HG03045 (cell line): ENCODE results near the gene TOPAZ1.

Experiments used
- ATAC-seq: cut with Tn5 transposase; IDR thresholded peaks from one replicate; pipeline ENCODE4 v1.9.1; 2021; ENCODE audit warnings: mild to moderate bottlenecking, moderate library complexity; ENCODE audit not compliant: unreplicated experiment

TOPAZ1 gene

GRCh38 chr3:44241706-44242105, at the start of gene TOPAZ1:
Gene TOPAZ1 (plus strand): TSS chr3:44241886. CDS start chr3:44242054, 168 bp downstream.
- no peak for ATAC-seq

DNA sequence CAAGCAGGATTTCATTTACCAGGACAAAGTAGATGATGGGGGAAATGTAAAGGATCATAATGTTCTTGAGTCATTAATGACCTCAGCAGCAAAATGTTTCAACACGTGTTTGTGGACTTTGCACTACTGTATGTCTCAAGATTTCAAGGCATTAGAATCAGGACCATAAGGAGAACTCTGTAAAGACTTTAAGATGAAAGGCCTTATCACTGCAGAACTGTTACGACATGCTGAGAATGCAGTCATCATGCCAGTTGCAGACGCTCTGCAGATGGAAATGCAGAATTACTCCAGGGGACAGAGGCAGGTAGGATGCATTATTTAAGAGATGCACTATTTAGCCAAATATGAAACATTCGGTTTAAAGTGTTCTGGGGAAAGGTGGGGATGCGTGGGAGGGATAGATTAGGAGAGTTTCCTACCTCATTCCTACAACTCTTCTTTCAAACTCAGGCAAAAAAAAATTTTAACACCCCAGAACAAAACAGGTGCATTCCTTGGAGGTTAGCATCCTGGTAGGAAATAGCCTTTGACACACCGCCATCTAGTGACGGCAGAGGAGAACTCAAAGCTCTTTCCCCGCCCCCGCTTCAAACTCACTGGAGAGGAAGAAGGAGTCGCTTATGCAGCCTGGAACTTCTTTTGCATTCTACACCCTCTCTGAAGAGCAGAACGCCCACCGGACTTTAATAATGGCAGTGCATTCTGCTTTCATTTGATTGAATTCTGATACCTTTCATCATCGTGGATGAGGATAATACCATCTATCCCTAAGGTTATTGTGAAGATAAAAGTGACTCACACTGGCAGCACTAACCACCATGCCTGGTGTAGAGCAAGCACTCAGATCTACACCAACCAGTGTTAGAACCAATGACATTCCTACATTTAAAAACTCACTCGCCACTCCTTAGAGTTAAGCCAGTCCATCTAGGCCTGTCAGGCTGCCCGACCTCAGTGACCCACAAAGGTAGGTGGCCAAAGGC, 43.1 kb upstream of the TOPAZ1 start:
- peak; percentile 59 for ATAC-seq

DNA sequence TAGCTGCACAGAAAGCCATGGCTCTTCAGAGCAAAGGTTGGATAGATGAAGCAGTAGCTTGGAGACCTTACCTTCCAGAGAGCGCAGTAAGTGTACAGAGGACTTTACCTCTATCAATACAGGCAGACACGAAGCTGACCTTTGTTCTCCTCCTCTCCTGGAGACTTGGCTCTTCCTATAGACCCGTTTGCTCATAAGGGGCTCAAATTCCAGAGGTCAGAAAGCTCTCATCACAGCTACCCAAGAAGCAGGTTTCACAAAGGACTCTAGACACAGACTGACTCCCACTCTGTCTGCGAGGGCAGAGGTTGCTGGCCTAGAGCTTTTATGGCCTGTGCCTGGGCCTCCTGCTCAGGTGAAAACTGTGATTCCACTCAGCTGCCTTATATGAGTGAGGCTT, 35.4 kb upstream of the TOPAZ1 start:
- no peak for ATAC-seq

DNA sequence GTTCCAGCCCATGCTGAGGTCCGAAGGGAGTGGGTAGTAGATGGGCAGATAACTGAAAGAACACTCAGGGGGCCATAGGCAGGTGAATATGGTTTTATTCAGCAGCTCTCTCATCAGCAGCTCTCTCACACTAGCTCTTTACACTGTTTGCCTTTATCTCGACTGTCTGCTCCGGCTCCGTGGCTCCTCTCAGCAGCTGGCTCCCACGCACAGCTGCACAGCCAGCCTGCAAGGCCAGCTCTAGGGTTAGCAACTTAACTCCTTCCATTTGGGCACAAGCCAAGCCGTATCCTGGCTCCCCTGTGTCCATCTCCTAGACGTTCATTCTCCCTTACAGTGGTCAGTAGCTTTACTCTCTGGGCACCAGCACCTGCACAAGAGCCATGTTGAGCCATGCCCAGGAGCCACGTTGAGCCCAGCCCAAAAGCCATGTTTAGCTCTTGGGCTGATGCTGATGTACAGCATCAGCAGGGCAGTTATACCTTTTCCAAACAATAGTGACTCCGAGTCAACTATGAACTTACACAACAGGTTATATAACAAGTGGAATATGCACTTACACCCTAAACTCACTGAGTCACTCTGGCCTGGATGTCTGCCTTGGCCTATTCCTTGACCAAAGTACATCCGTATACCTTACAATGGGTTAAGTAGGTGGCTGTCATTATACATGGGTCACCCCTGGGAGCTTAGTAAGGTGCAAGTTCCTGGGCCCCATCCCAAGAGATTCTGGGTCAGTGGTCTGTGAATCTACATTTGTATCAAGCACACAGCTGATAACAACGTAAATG, 34.6 kb upstream of the TOPAZ1 start:
- ATAC-seq = no peak

- no peak for ATAC-seq
Observed at GRCh38 chr3:44208086-44208485, 33.6 kb upstream of the TOPAZ1 start.

GRCh38 chr3:44208568-44208967, 33.1 kb upstream of the TOPAZ1 start:
- ATAC-seq = no peak

DNA sequence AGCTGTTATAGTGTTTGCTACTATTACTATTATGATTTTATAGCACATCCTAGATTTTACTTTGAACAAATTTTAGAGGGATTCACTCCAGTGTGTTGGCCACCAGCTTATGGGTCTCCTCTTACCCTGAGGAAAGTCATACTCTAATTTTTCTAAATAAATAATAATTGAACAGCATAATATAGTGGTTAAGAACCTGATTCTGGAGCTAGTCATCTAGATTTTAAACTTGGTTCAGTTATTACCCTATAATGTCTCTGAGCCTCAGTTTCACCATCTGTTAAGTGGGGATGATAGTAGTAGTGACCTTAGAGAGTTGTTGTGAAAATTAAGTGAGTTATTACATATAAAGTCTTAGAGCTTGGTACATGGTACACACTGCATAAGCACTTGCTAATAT, 30.7 kb upstream of the TOPAZ1 start:
- ATAC-seq = no peak

DNA sequence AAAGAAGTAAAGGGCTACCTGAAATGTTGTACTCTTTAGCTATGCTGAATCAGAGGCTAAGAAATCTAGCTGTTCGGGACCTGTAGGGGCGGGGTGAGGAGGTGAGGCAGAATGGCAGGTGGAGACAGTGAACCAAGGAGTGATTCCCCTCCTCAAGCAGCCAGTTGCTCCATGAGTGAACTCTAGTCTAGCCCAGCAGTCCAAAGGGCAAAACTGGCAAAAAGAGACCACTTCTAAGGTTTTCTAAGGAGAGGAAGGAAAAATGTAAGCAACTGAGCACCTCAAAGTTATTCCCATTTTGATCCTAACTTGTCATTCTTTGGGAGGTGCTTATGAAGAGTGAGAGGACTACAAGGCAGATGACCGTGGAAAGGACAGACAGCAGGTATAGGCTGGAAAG, 19.3 kb upstream of the TOPAZ1 start:
- ATAC-seq = no peak

- no peak for ATAC-seq
Observed at GRCh38 chr3:44223299-44223698, 18.4 kb upstream of the TOPAZ1 start.

DNA sequence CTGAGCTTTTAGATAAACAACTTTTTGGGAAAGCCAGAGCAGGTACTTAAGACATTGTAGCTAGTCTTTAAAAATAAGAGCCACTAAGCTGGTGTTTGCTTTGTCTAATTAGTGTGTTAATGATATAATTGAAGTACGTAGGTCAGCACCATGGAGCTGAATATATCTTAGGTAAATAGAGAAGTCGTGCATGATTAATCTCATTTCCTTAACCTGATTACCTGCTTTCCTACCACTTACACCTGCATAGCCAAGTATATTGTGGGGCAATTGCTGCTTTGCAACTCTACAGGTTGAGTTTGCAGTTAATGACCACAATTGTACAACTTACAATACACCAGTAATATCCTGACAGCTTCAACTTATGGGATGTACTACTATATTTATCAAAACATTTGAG, 17.6 kb upstream of the TOPAZ1 start:
- no peak for ATAC-seq

- no peak for ATAC-seq
Observed at GRCh38 chr3:44226573-44226972, 15.1 kb upstream of the TOPAZ1 start.

- ATAC-seq = no peak
Observed at GRCh38 chr3:44227632-44228031, 14.1 kb upstream of the TOPAZ1 start.

- ATAC-seq = no peak
Observed at GRCh38 chr3:44228900-44229299, 12.8 kb upstream of the TOPAZ1 start.

DNA sequence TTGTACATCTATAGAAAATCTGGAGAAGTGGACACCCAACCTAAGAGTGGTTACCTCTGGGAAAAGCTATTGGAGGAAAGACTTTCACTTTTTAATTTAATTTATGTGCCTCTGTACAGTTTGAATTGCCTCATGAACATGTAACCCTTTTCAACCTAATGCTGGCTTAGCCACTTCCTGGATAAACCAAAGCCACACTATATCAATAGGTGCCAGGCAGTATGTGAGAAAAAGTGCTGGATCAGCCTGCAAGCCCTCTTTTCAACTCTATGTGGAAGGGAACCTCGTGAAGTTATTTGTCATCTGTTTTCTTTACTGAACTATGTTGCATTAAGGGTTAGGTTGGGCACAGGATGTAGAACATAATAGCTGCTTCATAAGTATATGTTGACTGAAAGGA, 9.3 kb upstream of the TOPAZ1 start:
- ATAC-seq = no peak

DNA sequence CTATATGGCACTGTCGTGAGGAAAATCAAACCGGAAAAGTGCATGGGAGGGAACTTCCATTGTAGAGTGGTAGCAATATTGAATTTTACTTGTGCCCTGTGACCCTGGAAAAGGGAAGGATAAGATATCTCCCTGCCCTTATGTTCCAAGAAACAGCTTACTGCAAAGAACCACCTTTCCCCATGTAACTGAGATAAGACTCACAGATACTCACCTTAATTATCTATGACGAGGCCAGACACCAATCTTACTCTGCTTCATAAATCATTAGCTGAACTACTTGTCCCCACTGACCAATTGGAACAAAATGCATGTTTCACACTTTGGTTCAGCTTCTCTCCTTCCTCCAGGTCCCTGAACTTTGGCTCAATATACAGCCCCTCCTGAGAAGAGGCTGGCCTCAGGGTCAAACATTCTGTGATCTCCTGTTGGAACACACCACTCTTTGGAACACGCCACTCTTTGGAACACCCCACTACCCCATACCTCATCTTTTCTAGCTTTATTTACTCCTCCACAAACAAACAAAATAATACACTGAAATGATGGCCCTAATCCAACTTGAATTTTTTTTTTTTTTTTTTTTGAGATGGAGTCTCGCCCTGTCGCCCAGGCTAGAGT, 6.9 kb upstream of the TOPAZ1 start:
- ATAC-seq = no peak

- no peak for ATAC-seq
Observed at GRCh38 chr3:44235604-44236484, 5.8 kb upstream of the TOPAZ1 start.

DNA sequence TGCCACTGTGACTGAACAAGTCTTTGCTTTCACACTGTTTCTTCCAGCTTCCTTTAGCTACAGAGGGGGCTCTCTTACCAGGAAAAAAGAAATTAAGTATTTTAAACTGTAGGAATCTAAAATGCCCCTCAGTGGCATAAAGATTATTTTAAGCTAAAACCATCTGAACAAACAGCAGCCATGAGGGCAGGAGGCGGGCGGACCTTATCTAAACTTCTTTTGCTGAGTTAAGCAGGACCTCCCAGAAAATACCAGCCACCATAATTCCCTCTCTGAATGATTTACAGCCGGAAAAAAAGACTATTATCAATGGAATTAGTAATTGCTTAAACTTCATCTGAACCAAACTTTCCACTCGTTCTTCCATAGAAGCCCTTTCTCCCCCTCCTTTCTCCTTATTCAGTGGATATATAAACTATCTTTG, 5.2 kb upstream of the TOPAZ1 start:
- ATAC-seq = no peak

DNA sequence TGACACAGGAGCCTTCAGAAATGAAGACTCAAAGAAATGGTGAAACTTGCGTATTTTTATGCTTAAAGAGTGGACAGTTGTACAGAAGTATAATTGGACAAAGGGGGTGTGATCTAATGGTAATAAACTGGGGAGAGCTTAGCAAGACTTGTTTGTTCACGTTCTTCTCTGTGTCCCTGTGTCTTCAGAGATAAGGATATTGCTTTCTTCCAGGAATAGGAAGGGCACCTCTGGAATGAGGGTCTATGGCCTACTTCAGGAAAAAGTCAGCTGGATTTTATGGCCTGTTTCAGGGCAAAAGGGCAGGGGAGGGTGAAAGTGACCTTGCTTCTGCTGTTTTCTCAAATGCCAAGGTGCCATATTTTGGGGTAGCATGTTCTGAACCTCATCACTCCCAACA, 4.5 kb upstream of the TOPAZ1 start:
- ATAC-seq = no peak

GRCh38 chr3:44237665-44238064, 4.0 kb upstream of the TOPAZ1 start:
- no peak for ATAC-seq

GRCh38 chr3:44238889-44239288, 2.8 kb upstream of the TOPAZ1 start:
- ATAC-seq = no peak
